ENCODE data around the gene RABEPK.
"Not testable (repeated sequence)": the region's sequence is repeated elsewhere in the genome, so short reads cannot be mapped to it uniquely, and the experiment has no call there.

The RABEPK gene

GRCh38 chr9:125200216-125201047, at the start of gene RABEPK:
Gene RABEPK (plus strand): TSS chr9:125200542. CDS start chr9:125203014, 2,472 bp downstream.
- DNase-seq = peak; percentile 89

- DNase-seq = no peak
Observed at GRCh38 chr9:125151730-125152129, 48.6 kb upstream of the RABEPK start.

GRCh38 chr9:125153712-125154367, 46.5 kb upstream of the RABEPK start:
- no peak for DNase-seq

- DNase-seq = no peak
Observed at GRCh38 chr9:125156551-125156950, 43.8 kb upstream of the RABEPK start.

- no peak for DNase-seq
Observed at GRCh38 chr9:125160750-125161149, 39.6 kb upstream of the RABEPK start.

GRCh38 chr9:125161284-125161918, 38.9 kb upstream of the RABEPK start:
- no peak for DNase-seq

- not testable (repeated sequence) for DNase-seq
Observed at GRCh38 chr9:125162891-125163290, 37.5 kb upstream of the RABEPK start.

- no peak for DNase-seq
Observed at GRCh38 chr9:125166762-125167161, 33.6 kb upstream of the RABEPK start.

GRCh38 chr9:125169895-125170294, 30.4 kb upstream of the RABEPK start:
- DNase-seq = no peak

GRCh38 chr9:125172031-125172755, 28.1 kb upstream of the RABEPK start:
- DNase-seq = no peak

GRCh38 chr9:125176636-125177035, 23.7 kb upstream of the RABEPK start:
- DNase-seq = no peak

GRCh38 chr9:125177888-125178287, 22.5 kb upstream of the RABEPK start:
- no peak for DNase-seq

GRCh38 chr9:125179776-125180175, 20.6 kb upstream of the RABEPK start:
- DNase-seq = not testable (repeated sequence)

- DNase-seq = no peak
Observed at GRCh38 chr9:125180876-125181275, 19.5 kb upstream of the RABEPK start.

GRCh38 chr9:125181756-125182155, 18.6 kb upstream of the RABEPK start:
- not testable (repeated sequence) for DNase-seq

- DNase-seq = no peak
Observed at GRCh38 chr9:125183054-125183453, 17.3 kb upstream of the RABEPK start.

- no peak for DNase-seq
Observed at GRCh38 chr9:125183561-125183960, 16.8 kb upstream of the RABEPK start.

GRCh38 chr9:125189011-125189360, 11.4 kb upstream of the RABEPK start:
- peak; percentile 44 for DNase-seq

- DNase-seq = peak; percentile 97
Observed at GRCh38 chr9:125189361-125190289, 10.7 kb upstream of the RABEPK start, which contains the start of gene PPP6C. Gene PPP6C (minus strand): TSS chr9:125189803. CDS start chr9:125189718, 85 bp downstream.

GRCh38 chr9:125190361-125190801, 10.0 kb upstream of the RABEPK start:
- peak; percentile 18 for DNase-seq

GRCh38 chr9:125194466-125194865, 5.9 kb upstream of the RABEPK start:
- DNase-seq = not testable (repeated sequence)

- not testable (repeated sequence) for DNase-seq
Observed at GRCh38 chr9:125195591-125195990, 4.8 kb upstream of the RABEPK start.

All from CD4-positive, alpha-beta T cell treated with Interleukin-12 subunit alpha and Interleukin-12 subunit beta, for 1 hour (primary cell).